ENCODE results near the gene SLC7A10. TPM values are rescaled to one million over a fixed set of nuclear protein-coding genes. Genes with fewer than 3 reads are reported as not detected.
"Not testable (repeated sequence)": the region's sequence is repeated elsewhere in the genome, so short reads cannot be mapped to it uniquely, and the experiment has no call there.

Gene SLC7A10
- total RNA-seq, 1 donor: under 0.01 TPM

GRCh38 chr19:33220115-33220514 is 5.5 kb downstream of the SLC7A10 start:
- no peak for DNase-seq (ENCODE audit: low read depth in 2 of 3, low spot score in 2 of 3)

GRCh38 chr19:33219261-33219815 is 6.3 kb downstream of the SLC7A10 start:
- DNase-seq (ENCODE audit: low read depth in 2 of 3, low spot score in 2 of 3): no peak

GRCh38 chr19:33217881-33218280 is 7.8 kb downstream of the SLC7A10 start:
- DNase-seq (ENCODE audit: low read depth in 2 of 3, low spot score in 2 of 3): no peak

GRCh38 chr19:33216198-33216830 is 9.3 kb downstream of the SLC7A10 start:
- no peak for DNase-seq (ENCODE audit: low read depth in 2 of 3, low spot score in 2 of 3)

- DNase-seq (ENCODE audit: low read depth in 2 of 3, low spot score in 2 of 3): no peak
Measured at GRCh38 chr19:33215438-33216197, 10.0 kb downstream of the SLC7A10 start.

- no peak for DNase-seq (ENCODE audit: low read depth in 2 of 3, low spot score in 2 of 3)
Measured at GRCh38 chr19:33214596-33214995, 11.1 kb downstream of the SLC7A10 start.

- no peak for DNase-seq (ENCODE audit: low read depth in 2 of 3, low spot score in 2 of 3)
Measured at GRCh38 chr19:33212436-33213172, 13.0 kb downstream of the SLC7A10 start.

- DNase-seq (ENCODE audit: low read depth in 2 of 3, low spot score in 2 of 3): no peak
Measured at GRCh38 chr19:33211794-33212435, 13.7 kb downstream of the SLC7A10 start.

GRCh38 chr19:33210266-33210940 is 15.2 kb downstream of the SLC7A10 start:
- no peak for DNase-seq (ENCODE audit: low read depth in 2 of 3, low spot score in 2 of 3)

- DNase-seq (ENCODE audit: low read depth in 2 of 3, low spot score in 2 of 3): not testable (repeated sequence)
Measured at GRCh38 chr19:33209850-33210230, 15.8 kb downstream of the SLC7A10 start.

GRCh38 chr19:33208904-33209849 is 16.5 kb downstream of the SLC7A10 start:
- DNase-seq (ENCODE audit: low read depth in 2 of 3, low spot score in 2 of 3): no peak

- peak in 1 of 3 donors; percentile 22 for DNase-seq (ENCODE audit: low read depth in 2 of 3, low spot score in 2 of 3)
Measured at GRCh38 chr19:33208371-33208895, 17.2 kb downstream of the SLC7A10 start.

- DNase-seq (ENCODE audit: low read depth in 2 of 3, low spot score in 2 of 3): no peak
Measured at GRCh38 chr19:33207903-33208302, 17.7 kb downstream of the SLC7A10 start.

GRCh38 chr19:33207040-33207620 is 18.5 kb downstream of the SLC7A10 start:
- no peak for DNase-seq (ENCODE audit: low read depth in 2 of 3, low spot score in 2 of 3)

GRCh38 chr19:33206261-33207039 is 19.2 kb downstream of the SLC7A10 start:
- DNase-seq (ENCODE audit: low read depth in 2 of 3, low spot score in 2 of 3): no peak

- no peak for DNase-seq (ENCODE audit: low read depth in 2 of 3, low spot score in 2 of 3)
Measured at GRCh38 chr19:33205531-33206260, 20.0 kb downstream of the SLC7A10 start.

- no peak for DNase-seq (ENCODE audit: low read depth in 2 of 3, low spot score in 2 of 3)
Measured at GRCh38 chr19:33205110-33205509, 20.5 kb downstream of the SLC7A10 start.
